H1 (cell line): ENCODE measurements around the gene BAZ1B. TPM values are rescaled to one million over a fixed set of nuclear protein-coding genes. Genes with fewer than 3 reads are reported as not detected.

Source experiments
- CBX5 ChIP-seq: fragments of 300-800, 300-1000 bp; sonication (generic); IDR thresholded peaks from 2 replicates; pipeline ENCODE4 v1.7.1; 2016; ENCODE audit warnings: antibody characterized with exemption, low read length, low read depth
- KDM4A ChIP-seq: IDR thresholded peaks from one replicate; pipeline ENCODE4 v1.7.1; 2012; ENCODE audit warnings: low read depth, mild to moderate bottlenecking, moderate library complexity, low read length, inconsistent platforms; ENCODE audit not compliant: severe bottlenecking
- POU5F1 ChIP-seq: IDR thresholded peaks from 2 replicates; pipeline ENCODE4 v1.6.1; 2011; ENCODE audit warnings: low read depth, mild to moderate bottlenecking, low read length, moderate library complexity
- RNF2 ChIP-seq: fragments of 200-900, 300-1000 bp; sonication (generic); IDR thresholded peaks from 2 replicates; pipeline ENCODE4 v1.7.1; 2016; ENCODE audit warnings: borderline replicate concordance, low read depth, mild to moderate bottlenecking, antibody characterized with exemption, low read length; ENCODE audit not compliant: poor library complexity, severe bottlenecking; ENCODE audit errors: missing control alignments
- RXRA ChIP-seq: IDR thresholded peaks from 2 replicates; pipeline ENCODE4 v1.6.1; 2011; ENCODE audit warnings: low read depth, mild to moderate bottlenecking, low read length, moderate library complexity; ENCODE audit not compliant: insufficient read depth
- SAP30 ChIP-seq: fragments of 300-600 bp; sonication (generic); IDR thresholded peaks from 2 replicates; pipeline ENCODE4 v1.7.1; 2012; ENCODE audit warnings: low read length, moderate library complexity, mild to moderate bottlenecking, inconsistent platforms; ENCODE audit not compliant: insufficient read depth, insufficient replicate concordance
- polyA plus RNA-seq, 7 experiments: library from polyadenylated mRNA; depleted of rRNA in 3 of 7; stranded (reverse) in 5 of 7; unstranded in 2 of 7; fragments of >200 nt in 5 of 7; fragments of 200-250 nt in 2 of 7; gene quantifications; 1 replicate in 5 of 7; 2 replicates in 1 of 7; 4 replicates in 1 of 7; pipeline versions ENCODE4 v1.2.1 to v1.2.3, GENCODE V29; 2011 to 2013; ENCODE audit warnings: missing spikeins in 2 of 7, mixed read lengths in 2 of 7
- total RNA-seq: library from RNA; stranded (reverse); fragmentation: NEBNext Ultra II Directional; extraction: Animal tissue kit (Norgen Biotek cat#: 25700); gene quantifications from 2 replicates; pipeline ENCODE4 v1.2.1, GENCODE V29; 2021
- TF ChIP-seq, protein P1 (sequence below): fragments of 300-600 bp; sonication (generic); IDR thresholded peaks from 2 replicates; pipeline ENCODE4 v1.7.1; 2012; ENCODE audit warnings: low read length, moderate library complexity, mild to moderate bottlenecking, inconsistent platforms; ENCODE audit not compliant: insufficient replicate concordance

BAZ1B gene
- total and polyA plus RNA-seq, 2 of the 8 experiments (the other 6 are each of a cell fraction or from before 2014, with no cell fraction given) = 21.0 to 86.8 TPM

DNA sequence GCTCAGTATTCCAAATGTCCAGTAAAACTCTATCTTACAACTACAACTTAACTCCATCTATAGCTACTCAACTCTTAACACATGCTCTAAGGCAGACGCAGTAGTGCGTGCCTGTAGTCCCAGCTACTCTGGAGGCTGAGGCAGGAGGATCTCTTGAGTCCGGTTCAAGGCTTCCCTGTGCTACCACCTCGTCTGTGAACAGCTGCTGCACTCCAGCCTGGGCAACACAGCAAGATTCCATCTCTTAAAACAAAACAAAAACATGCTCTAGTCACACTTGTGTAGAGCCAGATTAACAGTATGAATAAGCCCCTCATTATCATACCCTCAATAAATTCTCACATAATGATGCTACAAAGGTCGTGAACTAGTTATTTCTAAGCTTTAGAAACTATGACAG, 3.6 kb downstream of the BAZ1B start (continued):
- TF ChIP-seq KDM4A = no peak
- TF ChIP-seq, protein P1, sequence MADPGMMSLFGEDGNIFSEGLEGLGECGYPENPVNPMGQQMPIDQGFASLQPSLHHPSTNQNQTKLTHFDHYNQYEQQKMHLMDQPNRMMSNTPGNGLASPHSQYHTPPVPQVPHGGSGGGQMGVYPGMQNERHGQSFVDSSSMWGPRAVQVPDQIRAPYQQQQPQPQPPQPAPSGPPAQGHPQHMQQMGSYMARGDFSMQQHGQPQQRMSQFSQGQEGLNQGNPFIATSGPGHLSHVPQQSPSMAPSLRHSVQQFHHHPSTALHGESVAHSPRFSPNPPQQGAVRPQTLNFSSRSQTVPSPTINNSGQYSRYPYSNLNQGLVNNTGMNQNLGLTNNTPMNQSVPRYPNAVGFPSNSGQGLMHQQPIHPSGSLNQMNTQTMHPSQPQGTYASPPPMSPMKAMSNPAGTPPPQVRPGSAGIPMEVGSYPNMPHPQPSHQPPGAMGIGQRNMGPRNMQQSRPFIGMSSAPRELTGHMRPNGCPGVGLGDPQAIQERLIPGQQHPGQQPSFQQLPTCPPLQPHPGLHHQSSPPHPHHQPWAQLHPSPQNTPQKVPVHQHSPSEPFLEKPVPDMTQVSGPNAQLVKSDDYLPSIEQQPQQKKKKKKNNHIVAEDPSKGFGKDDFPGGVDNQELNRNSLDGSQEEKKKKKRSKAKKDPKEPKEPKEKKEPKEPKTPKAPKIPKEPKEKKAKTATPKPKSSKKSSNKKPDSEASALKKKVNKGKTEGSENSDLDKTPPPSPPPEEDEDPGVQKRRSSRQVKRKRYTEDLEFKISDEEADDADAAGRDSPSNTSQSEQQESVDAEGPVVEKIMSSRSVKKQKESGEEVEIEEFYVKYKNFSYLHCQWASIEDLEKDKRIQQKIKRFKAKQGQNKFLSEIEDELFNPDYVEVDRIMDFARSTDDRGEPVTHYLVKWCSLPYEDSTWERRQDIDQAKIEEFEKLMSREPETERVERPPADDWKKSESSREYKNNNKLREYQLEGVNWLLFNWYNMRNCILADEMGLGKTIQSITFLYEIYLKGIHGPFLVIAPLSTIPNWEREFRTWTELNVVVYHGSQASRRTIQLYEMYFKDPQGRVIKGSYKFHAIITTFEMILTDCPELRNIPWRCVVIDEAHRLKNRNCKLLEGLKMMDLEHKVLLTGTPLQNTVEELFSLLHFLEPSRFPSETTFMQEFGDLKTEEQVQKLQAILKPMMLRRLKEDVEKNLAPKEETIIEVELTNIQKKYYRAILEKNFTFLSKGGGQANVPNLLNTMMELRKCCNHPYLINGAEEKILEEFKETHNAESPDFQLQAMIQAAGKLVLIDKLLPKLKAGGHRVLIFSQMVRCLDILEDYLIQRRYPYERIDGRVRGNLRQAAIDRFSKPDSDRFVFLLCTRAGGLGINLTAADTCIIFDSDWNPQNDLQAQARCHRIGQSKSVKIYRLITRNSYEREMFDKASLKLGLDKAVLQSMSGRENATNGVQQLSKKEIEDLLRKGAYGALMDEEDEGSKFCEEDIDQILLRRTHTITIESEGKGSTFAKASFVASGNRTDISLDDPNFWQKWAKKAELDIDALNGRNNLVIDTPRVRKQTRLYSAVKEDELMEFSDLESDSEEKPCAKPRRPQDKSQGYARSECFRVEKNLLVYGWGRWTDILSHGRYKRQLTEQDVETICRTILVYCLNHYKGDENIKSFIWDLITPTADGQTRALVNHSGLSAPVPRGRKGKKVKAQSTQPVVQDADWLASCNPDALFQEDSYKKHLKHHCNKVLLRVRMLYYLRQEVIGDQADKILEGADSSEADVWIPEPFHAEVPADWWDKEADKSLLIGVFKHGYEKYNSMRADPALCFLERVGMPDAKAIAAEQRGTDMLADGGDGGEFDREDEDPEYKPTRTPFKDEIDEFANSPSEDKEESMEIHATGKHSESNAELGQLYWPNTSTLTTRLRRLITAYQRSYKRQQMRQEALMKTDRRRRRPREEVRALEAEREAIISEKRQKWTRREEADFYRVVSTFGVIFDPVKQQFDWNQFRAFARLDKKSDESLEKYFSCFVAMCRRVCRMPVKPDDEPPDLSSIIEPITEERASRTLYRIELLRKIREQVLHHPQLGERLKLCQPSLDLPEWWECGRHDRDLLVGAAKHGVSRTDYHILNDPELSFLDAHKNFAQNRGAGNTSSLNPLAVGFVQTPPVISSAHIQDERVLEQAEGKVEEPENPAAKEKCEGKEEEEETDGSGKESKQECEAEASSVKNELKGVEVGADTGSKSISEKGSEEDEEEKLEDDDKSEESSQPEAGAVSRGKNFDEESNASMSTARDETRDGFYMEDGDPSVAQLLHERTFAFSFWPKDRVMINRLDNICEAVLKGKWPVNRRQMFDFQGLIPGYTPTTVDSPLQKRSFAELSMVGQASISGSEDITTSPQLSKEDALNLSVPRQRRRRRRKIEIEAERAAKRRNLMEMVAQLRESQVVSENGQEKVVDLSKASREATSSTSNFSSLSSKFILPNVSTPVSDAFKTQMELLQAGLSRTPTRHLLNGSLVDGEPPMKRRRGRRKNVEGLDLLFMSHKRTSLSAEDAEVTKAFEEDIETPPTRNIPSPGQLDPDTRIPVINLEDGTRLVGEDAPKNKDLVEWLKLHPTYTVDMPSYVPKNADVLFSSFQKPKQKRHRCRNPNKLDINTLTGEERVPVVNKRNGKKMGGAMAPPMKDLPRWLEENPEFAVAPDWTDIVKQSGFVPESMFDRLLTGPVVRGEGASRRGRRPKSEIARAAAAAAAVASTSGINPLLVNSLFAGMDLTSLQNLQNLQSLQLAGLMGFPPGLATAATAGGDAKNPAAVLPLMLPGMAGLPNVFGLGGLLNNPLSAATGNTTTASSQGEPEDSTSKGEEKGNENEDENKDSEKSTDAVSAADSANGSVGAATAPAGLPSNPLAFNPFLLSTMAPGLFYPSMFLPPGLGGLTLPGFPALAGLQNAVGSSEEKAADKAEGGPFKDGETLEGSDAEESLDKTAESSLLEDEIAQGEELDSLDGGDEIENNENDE = no peak
- no peak for TF ChIP-seq SAP30
- no peak for TF ChIP-seq RNF2
- no peak for TF ChIP-seq POU5F1
- TF ChIP-seq CBX5 = no peak
- TF ChIP-seq RXRA = no peak
